ENCODE results near the gene NHP2.

DNA sequence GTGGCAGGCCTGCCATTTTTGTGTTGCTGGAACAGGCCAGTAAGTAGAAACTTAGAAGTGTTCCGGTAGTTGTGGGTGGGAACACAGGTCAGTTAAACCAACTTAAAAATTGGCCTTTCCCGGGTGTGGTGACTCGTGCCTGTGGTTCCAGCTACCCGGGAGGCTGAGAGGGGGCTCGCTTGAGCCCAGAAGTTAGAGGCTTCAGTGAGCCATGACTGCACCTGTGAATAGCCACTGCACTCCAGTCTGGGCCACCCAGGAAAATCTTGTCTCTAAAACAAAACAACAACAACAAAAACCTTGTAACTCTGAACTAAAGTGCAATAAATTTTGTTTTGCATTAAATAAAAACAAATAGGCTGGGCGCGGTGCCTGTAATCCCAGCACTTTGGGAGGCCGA, 1.4 kb upstream of the NHP2 start:
- TF ChIP-seq, protein P1, sequence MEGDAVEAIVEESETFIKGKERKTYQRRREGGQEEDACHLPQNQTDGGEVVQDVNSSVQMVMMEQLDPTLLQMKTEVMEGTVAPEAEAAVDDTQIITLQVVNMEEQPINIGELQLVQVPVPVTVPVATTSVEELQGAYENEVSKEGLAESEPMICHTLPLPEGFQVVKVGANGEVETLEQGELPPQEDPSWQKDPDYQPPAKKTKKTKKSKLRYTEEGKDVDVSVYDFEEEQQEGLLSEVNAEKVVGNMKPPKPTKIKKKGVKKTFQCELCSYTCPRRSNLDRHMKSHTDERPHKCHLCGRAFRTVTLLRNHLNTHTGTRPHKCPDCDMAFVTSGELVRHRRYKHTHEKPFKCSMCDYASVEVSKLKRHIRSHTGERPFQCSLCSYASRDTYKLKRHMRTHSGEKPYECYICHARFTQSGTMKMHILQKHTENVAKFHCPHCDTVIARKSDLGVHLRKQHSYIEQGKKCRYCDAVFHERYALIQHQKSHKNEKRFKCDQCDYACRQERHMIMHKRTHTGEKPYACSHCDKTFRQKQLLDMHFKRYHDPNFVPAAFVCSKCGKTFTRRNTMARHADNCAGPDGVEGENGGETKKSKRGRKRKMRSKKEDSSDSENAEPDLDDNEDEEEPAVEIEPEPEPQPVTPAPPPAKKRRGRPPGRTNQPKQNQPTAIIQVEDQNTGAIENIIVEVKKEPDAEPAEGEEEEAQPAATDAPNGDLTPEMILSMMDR (conservative IDR thresholded peaks at IDR 0.05; ENCODE audit: low read depth, low read length) = no peak
- no peak for TF ChIP-seq EZH2 (IDR thresholded peaks at IDR 0.05; ENCODE audit: borderline replicate concordance, low read depth, low read length, poor library complexity, severe bottlenecking)

All from A673 (cell line).